ENCODE data around the gene SGSH. TPM values are rescaled to one million over a fixed set of nuclear protein-coding genes. Genes with fewer than 3 reads are reported as not detected.

Gene SGSH
- total RNA-seq, 1 experiment from 2014 or later, result 19.8 TPM

GRCh38 chr17:80245566-80246265 lies 25.6 kb upstream of the SGSH start:
- Histone ChIP-seq H3K18ac (ENCODE audit: insufficient read length, low read depth, low read length) (no peak overlapping the region), H4K91ac (ENCODE audit: insufficient read length, low read depth, low read length) (no peak overlapping the region), H2BK20ac (ENCODE audit: low read depth, low read length, poor library complexity, severe bottlenecking) (no peak overlapping the region), H3K56ac (ENCODE audit: insufficient read length, low read depth, low read length) (no peak overlapping the region), H3K23me2 (ENCODE audit: insufficient read length, low read depth, low read length, poor library complexity, severe bottlenecking) (no peaks in the 10 kb centered on the region), H3K14ac (ENCODE audit: insufficient read depth, low read length) (no peak overlapping the region), H4K5ac (ENCODE audit: insufficient read length, low read depth, low read length) (no peak overlapping the region), H3K27ac (ENCODE audit: insufficient read length, low read depth, low read length) (no peak overlapping the region), H3K79me2 (ENCODE audit: insufficient read depth, low read length) (no peaks in the 10 kb centered on the region), H3K9me3 (ENCODE audit: control insufficient read depth, low read depth, low read length) (no peaks in the 10 kb centered on the region), H3K27me3 (ENCODE audit: insufficient read depth, low read length) (no peaks in the 10 kb centered on the region), H4K8ac (replicated peaks; ENCODE audit: insufficient read length, low read depth, low read length) (no peak overlapping the region), H3K9ac (ENCODE audit: extremely low read depth, insufficient read length, low read length) (no peak overlapping the region), H2BK12ac (ENCODE audit: insufficient read length, low read depth, low read length) (no peak overlapping the region), H2BK15ac (ENCODE audit: low read depth, low read length) (no peak overlapping the region), H3K4ac (ENCODE audit: low read depth, low read length) (no peak overlapping the region), H3K23ac (ENCODE audit: insufficient read length, low read depth, low read length) (no peak overlapping the region), H3K79me1 (ENCODE audit: insufficient read depth, low read depth, low read length, poor library complexity, severe bottlenecking) (no peaks in the 10 kb centered on the region), H3K4me1 (ENCODE audit: insufficient read depth, low read length) (no peaks in the 10 kb centered on the region), H3T11ph (ENCODE audit: low read length) (no peak overlapping the region), H2AK5ac (ENCODE audit: insufficient read length, low read length) (no peak overlapping the region), H3K4me2 (ENCODE audit: insufficient read depth, insufficient read length, low read length) (no peak overlapping the region), H2BK120ac (ENCODE audit: low read depth, low read length, poor library complexity, severe bottlenecking) (no peak overlapping the region), H2AFZ (ENCODE audit: low read length) (no peak overlapping the region), H4K20me1 (ENCODE audit: control insufficient read depth, insufficient read depth, insufficient read length) (no peaks in the 10 kb centered on the region), H2BK5ac (ENCODE audit: insufficient read length, low read length) (no peak overlapping the region)
- Mint-ChIP-seq H3K9me3 (no peaks in the 10 kb centered on the region), H3K4me1 (no peaks in the 10 kb centered on the region), H3K27me3 (ENCODE audit: low read depth) (no peaks in the 10 kb centered on the region; the same call in 1 of the 2 replicates), H3K4me3 (no peak overlapping the region), H3K36me3 (ENCODE audit: insufficient read depth in 1 of 3, low read depth in 3 of 3) (peaks cover 8 to 39% (median 24%) of the 10 kb centered on the region in 3 experiments), H3K27ac (peak overlapping the region in 1 of 3 experiments; percentile 11; a peak in 2 of 7 replicates)
- DNase-seq, result no peak
- TF ChIP-seq, protein P1, sequence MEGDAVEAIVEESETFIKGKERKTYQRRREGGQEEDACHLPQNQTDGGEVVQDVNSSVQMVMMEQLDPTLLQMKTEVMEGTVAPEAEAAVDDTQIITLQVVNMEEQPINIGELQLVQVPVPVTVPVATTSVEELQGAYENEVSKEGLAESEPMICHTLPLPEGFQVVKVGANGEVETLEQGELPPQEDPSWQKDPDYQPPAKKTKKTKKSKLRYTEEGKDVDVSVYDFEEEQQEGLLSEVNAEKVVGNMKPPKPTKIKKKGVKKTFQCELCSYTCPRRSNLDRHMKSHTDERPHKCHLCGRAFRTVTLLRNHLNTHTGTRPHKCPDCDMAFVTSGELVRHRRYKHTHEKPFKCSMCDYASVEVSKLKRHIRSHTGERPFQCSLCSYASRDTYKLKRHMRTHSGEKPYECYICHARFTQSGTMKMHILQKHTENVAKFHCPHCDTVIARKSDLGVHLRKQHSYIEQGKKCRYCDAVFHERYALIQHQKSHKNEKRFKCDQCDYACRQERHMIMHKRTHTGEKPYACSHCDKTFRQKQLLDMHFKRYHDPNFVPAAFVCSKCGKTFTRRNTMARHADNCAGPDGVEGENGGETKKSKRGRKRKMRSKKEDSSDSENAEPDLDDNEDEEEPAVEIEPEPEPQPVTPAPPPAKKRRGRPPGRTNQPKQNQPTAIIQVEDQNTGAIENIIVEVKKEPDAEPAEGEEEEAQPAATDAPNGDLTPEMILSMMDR (conservative IDR thresholded peaks at IDR 0.05), result no peak
- no CpG with 5 or more reads among the region's 27 CpGs for WGBS (ENCODE audit: extremely low coverage, insufficient read length, low lambda C conversion rate)
